Transverse colon (tissue), 4 donors: ENCODE measurements around the gene AQP6. TPM values are rescaled to one million over a fixed set of nuclear protein-coding genes. Genes with fewer than 3 reads are reported as not detected.

ENCODE experiments used
- DNase-seq: peaks from one replicate; pipeline ENCODE4 v3.0.0-alpha.2; 2019
- H3K27ac ChIP-seq, 4 donors: fragments of 200-600 bp; sonication (generic); 2 replicates each; pipeline ENCODE4 v1.5.1; 2016 to 2018; ENCODE audit warnings: inconsistent platforms in 4 of 4
- H3K27me3 ChIP-seq: fragments of 200-600 bp; sonication (generic); 2 replicates; pipeline ENCODE4 v1.5.1; 2017; ENCODE audit warnings: inconsistent platforms
- H3K36me3 ChIP-seq, 4 donors: fragments of 200-600 bp; sonication (generic); 2 replicates each; pipeline ENCODE4 v1.5.1; 2017 to 2019; ENCODE audit warnings: inconsistent platforms in 4 of 4
- H3K4me1 ChIP-seq, 4 donors: fragments of 200-600 bp; sonication (generic); 2 replicates each; pipeline ENCODE4 v1.5.1; 2017 to 2020; ENCODE audit warnings: inconsistent platforms in 4 of 4
- H3K4me3 ChIP-seq, 4 donors: fragments of 200-600 bp; sonication (generic); 1 replicate in 1 of 4; 2 replicates in 3 of 4; pipeline versions ENCODE4 v1.5.1 to v1.6.1; 2017 to 2019; ENCODE audit warnings: inconsistent platforms in 4 of 4
- H3K9me3 ChIP-seq, 2 donors: fragments of 200-600 bp; sonication (generic); 2 replicates each; pipeline ENCODE4 v1.5.1; 2017 to 2019; ENCODE audit warnings: inconsistent platforms in 2 of 2
- EP300 ChIP-seq: sonication (generic); formaldehyde crosslinking; IDR thresholded peaks from one replicate; pipeline ENCODE4 v1.6.1; 2017; ENCODE audit warnings: antibody characterized with exemption, low read depth
- POLR2A ChIP-seq: fragments of 450-650 bp; IDR thresholded peaks from one replicate; pipeline ENCODE4 v1.6.1; 2016; ENCODE audit warnings: antibody characterized with exemption, mild to moderate bottlenecking, moderate library complexity
- POLR2AphosphoS5 ChIP-seq, 3 donors: sonication (generic); formaldehyde crosslinking; IDR thresholded peaks; one replicate each; pipeline ENCODE4 v1.6.1; 2016; ENCODE audit warnings: antibody characterized with exemption in 3 of 3
- WGBS, 2 donors: methylation state at CpG; one replicate each; pipeline ENCODE4 v1.1.5; 2018; ENCODE audit warnings: low coverage in 1 of 2; 5-methylcytosine and 5-hydroxymethylcytosine counted together
- in situ Hi-C, 4 donors: fragments of 200-750 bp; cut with MboI; loops; one replicate each; pipeline versions ENCODE4 v1.15.0 to v1.15.1; 2017; ENCODE audit warnings: low sequenced_read_pairs in 3 of 4, low pct_ligation_motif_present in 1 of 4, low pct_unique_long_range_greater_than_20kb in 1 of 4
- intact Hi-C: fragments of 100-400 bp; cut with DNase I; formaldehyde crosslinking; loops from one replicate; pipeline ENCODE4 v1.15.1; 2023; ENCODE audit warnings: low total_unique reads
- total RNA-seq, 4 donors: library from RNA; depleted of rRNA; stranded (reverse); fragments of >200 nt; gene quantifications; one replicate each; pipeline ENCODE4 v1.1.0, GENCODE V29; 2016
- TF ChIP-seq, protein P1 (sequence below), 5 experiments: fragments of 200-600 bp in 3 of 5; fragments of 450-650 bp in 2 of 5; sonication (generic) in 3 of 5; IDR thresholded peaks; 1 replicate in 2 of 5; 2 replicates in 3 of 5; pipeline ENCODE4 v1.5.1; 2016 to 2017; ENCODE audit warnings: antibody characterized with exemption in 5 of 5, inconsistent platforms in 3 of 5, mild to moderate bottlenecking in 2 of 5, moderate library complexity in 1 of 5

AQP6 gene
- total RNA-seq, 4 donors from 2014 or later: 0.41 TPM; not detected in 3

- Histone ChIP-seq H3K36me3 (no peaks in the 10 kb centered on the region), H3K9me3 (no peaks in the 10 kb centered on the region), H3K27me3 (peaks cover 52% of the 10 kb centered on the region), H3K4me3 (peak overlapping the region in 3 of 4 donors; percentile 15 to 40 (median 33)), H3K4me1 (peaks cover 0 to 11% (median 8%) of the 10 kb centered on the region in 4 donors), H3K27ac (no peak overlapping the region)
- in situ Hi-C loops (loop anchor here in 2 of 4 donors (5.0 to 25.0 kb wide), 3 partner anchors 90 to 220 kb away; partner anchors contain the start of gene ASIC1 (in 1 of the 2)), intact Hi-C loops (loop anchor here (5.0 to 10.0 kb wide), 2 partner anchors 105 to 218 kb away; no protein-coding TSS in a partner anchor)
- 3% methylated on average over 36 of the region's 40 CpGs; no CpG with 5 or more reads in 1 of the 2 donors for WGBS, 2 donors
- DNase-seq: peak; percentile 94
- TF ChIP-seq, protein P1, sequence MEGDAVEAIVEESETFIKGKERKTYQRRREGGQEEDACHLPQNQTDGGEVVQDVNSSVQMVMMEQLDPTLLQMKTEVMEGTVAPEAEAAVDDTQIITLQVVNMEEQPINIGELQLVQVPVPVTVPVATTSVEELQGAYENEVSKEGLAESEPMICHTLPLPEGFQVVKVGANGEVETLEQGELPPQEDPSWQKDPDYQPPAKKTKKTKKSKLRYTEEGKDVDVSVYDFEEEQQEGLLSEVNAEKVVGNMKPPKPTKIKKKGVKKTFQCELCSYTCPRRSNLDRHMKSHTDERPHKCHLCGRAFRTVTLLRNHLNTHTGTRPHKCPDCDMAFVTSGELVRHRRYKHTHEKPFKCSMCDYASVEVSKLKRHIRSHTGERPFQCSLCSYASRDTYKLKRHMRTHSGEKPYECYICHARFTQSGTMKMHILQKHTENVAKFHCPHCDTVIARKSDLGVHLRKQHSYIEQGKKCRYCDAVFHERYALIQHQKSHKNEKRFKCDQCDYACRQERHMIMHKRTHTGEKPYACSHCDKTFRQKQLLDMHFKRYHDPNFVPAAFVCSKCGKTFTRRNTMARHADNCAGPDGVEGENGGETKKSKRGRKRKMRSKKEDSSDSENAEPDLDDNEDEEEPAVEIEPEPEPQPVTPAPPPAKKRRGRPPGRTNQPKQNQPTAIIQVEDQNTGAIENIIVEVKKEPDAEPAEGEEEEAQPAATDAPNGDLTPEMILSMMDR (IDR thresholded peaks at IDR 0.05): peak; percentile 83 to 94 (median 89)
- no peak for TF ChIP-seq POLR2AphosphoS5 (IDR thresholded peaks at IDR 0.05)
Measured at GRCh38 chr12:49967042-49967776, 5.5 kb upstream of the AQP6 start.

DNA sequence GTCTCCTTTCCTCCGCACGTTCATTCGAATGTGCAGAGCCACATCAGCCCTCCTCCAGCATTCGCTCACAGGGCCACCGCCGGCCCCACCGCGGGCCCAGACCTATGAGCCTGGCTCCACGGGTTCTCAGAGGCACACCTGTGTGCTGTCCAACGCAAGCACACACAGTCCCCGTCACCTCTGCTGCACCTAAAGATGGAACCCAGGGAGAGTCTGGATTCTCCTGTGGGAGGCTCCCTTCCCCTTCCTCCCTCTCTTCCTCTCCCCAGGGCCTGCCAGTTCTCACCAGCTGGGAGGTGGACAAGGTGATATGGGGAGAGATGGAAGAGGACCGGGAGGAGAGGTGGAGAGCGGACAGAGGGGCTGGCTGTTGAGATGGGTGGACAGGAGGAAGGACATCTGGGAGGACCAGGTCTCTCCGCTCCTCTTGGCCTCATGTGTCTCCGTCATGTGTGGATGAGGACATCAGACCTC is 4.9 kb upstream of the AQP6 start:
- no peak for DNase-seq
- H3K9me3 ChIP-seq: no peaks in the 10 kb centered on the region
- TF ChIP-seq POLR2A: no peak
- TF ChIP-seq POLR2AphosphoS5 (IDR thresholded peaks at IDR 0.05): no peak
- TF ChIP-seq, protein P1 (IDR thresholded peaks at IDR 0.05): no peak
- TF ChIP-seq EP300: no peak
- no peaks in the 10 kb centered on the region for H3K36me3 ChIP-seq
- H3K27ac ChIP-seq: no peak overlapping the region
- H3K4me1 ChIP-seq: peaks cover 0 to 11% (median 8%) of the 10 kb centered on the region in 4 donors
- peak overlapping the region in 3 of 4 donors; percentile 15 to 40 (median 33) for H3K4me3 ChIP-seq
- H3K27me3 ChIP-seq: peaks cover 46% of the 10 kb centered on the region
- intact Hi-C loops (loop anchor here (5.0 to 10.0 kb wide), 2 partner anchors 104 to 217 kb away; no protein-coding TSS in a partner anchor), in situ Hi-C loops (loop anchor here in 2 of 4 donors (5.0 to 25.0 kb wide), 3 partner anchors 89 to 219 kb away; partner anchors contain the start of gene ASIC1 (in 1 of the 2))
- 38 to 100% methylated on average over 2 to 15 of the region's 15 CpGs for WGBS, 2 donors

DNA sequence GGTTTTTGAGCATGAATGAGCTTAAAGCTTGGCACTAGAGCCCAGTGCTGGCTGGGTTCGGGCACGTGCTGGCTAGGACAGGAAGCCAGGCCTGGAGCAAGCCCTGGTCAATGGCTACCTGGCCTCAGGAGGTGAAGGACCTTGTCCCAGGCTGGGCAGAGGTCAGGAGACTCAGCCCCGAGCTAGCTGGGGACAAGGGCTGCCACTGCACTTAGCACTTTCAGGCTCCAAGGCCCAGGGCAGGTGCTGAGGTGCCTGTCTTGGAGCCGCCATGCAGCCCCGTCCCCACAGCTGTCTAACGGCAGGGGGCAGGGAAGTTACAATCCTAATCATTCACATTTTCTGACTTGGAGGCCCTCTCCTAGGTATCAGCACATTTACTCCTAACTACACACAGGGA is 4.3 kb upstream of the AQP6 start:
- Histone ChIP-seq H3K27me3 (peaks cover 43% of the 10 kb centered on the region), H3K36me3 (no peaks in the 10 kb centered on the region), H3K4me3 (no peak overlapping the region), H3K4me1 (peaks cover 0 to 11% (median 8%) of the 10 kb centered on the region in 4 donors), H3K27ac (no peak overlapping the region), H3K9me3 (no peaks in the 10 kb centered on the region)
- TF ChIP-seq POLR2A (no peak), POLR2AphosphoS5 (IDR thresholded peaks at IDR 0.05) (no peak)
- no peak for DNase-seq
- intact Hi-C loops (loop anchor here (5.0 to 10.0 kb wide), 2 partner anchors 104 to 216 kb away; no protein-coding TSS in a partner anchor), in situ Hi-C loops (loop anchor here in 2 of 4 donors (5.0 to 25.0 kb wide), 3 partner anchors 89 to 219 kb away; partner anchors contain the start of gene ASIC1 (in 1 of the 2))
- WGBS, 2 donors: 89% methylated on average over 6 of the region's 6 CpGs; no CpG with 5 or more reads in 1 of the 2 donors

- peaks cover 0 to 11% (median 8%) of the 10 kb centered on the region in 4 donors for H3K4me1 ChIP-seq
- no peaks in the 10 kb centered on the region for H3K9me3 ChIP-seq
- no peak overlapping the region for H3K27ac ChIP-seq
- no peaks in the 10 kb centered on the region for H3K36me3 ChIP-seq
- no peak for DNase-seq
- in situ Hi-C loops (loop anchor here in 2 of 4 donors (5.0 to 25.0 kb wide), 3 partner anchors 88 to 218 kb away; partner anchors contain the start of gene ASIC1 (in 1 of the 2)), intact Hi-C loops (loop anchor here (5.0 to 10.0 kb wide), 2 partner anchors 103 to 216 kb away; no protein-coding TSS in a partner anchor)
- H3K27me3 ChIP-seq: peaks cover 39% of the 10 kb centered on the region
- H3K4me3 ChIP-seq: no peak overlapping the region
- TF ChIP-seq POLR2A (no peak), EP300 (no peak), POLR2AphosphoS5 (IDR thresholded peaks at IDR 0.05) (no peak)
- TF ChIP-seq, protein P1 (IDR thresholded peaks at IDR 0.05): no peak
- 68% methylated on average over 5 of the region's 5 CpGs; no CpG with 5 or more reads in 1 of the 2 donors for WGBS, 2 donors
Measured at GRCh38 chr12:49969027-49969426, 3.7 kb upstream of the AQP6 start.
